Measurements from ENCODE around the gene TAF1B.
"Not testable (repeated sequence)": the region's sequence is repeated elsewhere in the genome, so short reads cannot be mapped to it uniquely, and the experiment has no call there.

TAF1B gene

GRCh38 chr2:9879455-9880194 is 36.4 kb downstream of the TAF1B start:
- no peak for DNase-seq

DNA sequence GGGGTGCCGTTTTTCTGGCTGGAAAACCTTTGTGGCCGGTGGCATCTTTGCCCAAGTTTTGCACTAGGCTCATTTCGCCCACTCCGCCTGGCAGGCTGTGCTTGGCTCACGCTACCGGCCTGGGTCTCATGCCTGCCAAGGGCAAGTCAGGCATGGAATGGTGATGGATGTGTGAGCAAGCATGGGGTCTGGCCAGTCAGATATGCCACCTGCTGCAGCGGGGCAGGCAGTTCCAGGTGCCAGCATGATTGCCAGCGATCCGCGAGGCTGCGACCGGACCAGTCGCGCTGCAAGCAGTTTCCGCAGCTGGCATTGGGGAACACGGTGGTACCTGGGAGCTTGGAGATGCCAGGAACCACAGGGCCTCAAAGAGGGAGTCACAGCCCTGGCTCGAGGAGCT is 40.6 kb downstream of the TAF1B start:
- peak in 11 of 56 donors; percentile 6 to 42 (median 21) for DNase-seq

- DNase-seq: no peak
Observed at GRCh38 chr2:9884436-9884835, 41.2 kb downstream of the TAF1B start.

- DNase-seq: no peak
Observed at GRCh38 chr2:9885036-9885684, 41.9 kb downstream of the TAF1B start.

- no peak for DNase-seq
Observed at GRCh38 chr2:9887513-9887912, 44.2 kb downstream of the TAF1B start.

DNA sequence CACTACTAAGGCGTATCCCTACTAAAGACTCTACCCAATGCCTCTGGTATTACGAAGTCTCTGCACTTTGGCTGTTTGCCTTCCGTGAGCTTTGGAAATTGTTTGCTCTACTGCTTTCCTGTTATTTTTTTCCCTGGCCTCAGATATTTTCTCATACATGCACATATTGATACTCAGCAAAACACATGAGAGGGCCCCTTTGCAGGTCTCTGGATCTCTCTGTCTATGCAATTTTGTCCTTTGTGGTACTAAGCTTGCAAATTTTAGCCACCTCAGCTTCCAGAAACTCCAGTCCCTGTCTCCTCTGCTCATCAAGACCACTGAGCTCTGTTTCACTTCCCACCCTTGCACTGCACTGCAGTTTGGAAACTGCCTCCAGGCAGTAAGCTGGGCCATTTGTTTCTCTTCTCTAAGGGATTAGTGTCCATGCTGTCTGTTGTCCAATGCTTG is 46.6 kb downstream of the TAF1B start:
- no peak for DNase-seq

GRCh38 chr2:9892236-9892635 is 49.0 kb downstream of the TAF1B start:
- DNase-seq: no peak

DNA sequence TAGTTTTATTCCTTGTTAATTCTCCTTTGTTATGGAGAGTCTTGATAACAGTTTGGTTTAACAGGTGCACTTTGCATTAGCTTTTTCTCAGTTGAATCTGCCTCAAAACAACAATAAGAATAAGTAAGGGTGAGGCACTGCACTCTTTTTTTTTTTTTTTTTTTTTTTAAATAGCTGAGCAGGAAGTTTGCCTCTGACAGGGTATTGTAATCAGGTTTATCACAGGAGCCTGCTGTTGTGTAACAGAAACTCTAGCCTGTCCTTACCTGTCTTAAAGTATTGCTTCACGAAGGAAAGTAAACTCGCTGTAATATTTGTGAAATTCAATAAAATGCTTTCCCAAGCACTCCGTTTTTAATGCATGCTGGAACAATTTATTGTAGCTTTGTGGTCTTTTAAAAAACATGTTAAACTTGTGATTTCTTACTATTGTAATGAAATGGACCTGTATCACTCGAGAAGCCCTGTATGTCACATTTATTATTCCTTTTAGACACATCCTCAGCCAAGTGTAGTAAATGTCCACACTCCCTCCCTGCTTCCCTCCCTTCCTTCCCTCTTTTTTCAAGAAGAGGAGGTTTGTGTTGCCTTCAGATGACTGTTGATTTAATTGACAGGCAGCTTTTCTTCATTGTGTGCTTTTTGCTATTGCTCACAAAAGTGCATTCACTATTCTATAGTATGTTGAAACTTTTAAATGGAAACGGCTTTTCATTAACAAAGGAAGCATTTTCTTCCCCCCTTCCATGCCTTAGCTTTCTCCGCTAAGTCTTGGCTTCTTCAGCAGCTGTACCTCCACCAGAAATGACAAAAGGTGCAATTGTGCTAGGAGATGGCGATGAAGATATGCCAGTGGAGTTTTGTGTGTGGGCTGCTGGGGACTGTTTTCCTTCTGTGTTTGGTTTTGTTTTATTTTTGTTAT is 52.7 kb downstream of the TAF1B start:
- DNase-seq: peak in 1 of 56 donors; percentile 4

DNA sequence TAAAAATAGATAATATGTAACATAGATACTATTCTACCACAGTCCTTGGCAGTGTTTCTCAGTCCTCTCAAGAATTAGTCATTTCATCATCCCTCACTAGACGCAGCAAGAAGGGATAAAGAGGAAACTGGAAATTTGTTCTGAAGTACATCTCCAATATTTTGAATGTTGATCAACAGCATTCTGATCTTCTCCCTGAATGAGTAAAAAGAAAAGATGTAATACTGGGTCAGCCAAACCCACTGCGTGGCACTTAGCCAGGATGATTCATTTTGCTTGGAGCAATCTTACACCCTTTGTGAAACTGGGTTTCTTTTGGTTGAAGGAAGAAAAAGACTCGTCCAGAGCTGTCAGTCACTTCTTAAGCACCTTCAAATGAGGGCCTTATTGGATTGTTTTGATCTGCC is 54.1 kb downstream of the TAF1B start:
- peak in 13 of 56 donors; percentile 4 to 56 (median 27) for DNase-seq

GRCh38 chr2:9897846-9898245 is 54.6 kb downstream of the TAF1B start:
- no peak for DNase-seq

- no peak for DNase-seq
Observed at GRCh38 chr2:9905413-9905812, 62.1 kb downstream of the TAF1B start.

DNA sequence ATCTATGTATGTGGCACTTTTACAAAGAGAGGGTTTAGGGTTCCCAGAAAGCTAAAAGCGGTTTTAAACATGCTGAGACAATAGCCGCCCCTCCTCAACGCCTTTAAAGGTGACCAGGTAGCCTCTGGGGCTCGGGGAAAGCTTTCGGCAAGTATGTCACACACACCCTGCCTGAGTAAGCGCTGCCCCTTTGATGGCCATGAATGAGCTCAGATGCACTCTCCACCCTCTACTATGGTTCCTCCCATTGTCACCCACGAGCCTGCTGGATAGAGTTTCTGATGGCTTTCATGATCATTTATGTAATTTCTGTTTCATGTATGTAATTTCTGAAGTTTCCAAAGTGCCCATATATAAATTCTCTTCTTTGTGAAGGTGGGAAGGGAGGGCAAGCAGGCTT is 64.1 kb downstream of the TAF1B start:
- DNase-seq: no peak

DNA sequence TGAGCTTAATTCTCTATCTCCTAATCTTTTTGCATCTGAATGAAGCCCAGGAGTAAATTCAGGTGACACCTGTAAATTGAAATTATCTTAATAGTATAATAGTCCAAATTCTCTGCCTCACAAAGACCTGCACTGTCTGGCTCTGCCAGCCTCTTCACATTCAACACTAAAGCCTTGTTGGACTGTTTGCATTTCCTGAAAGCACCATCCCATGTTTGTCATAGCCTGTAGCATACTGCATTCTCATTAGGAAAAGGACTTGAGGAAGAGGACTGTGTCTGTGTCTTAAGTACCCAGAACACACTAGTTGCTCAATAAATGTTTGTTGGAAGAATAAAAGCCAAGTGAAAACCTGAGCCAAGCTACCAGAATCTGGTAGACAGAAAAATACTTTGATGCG is 65.4 kb downstream of the TAF1B start:
- DNase-seq: no peak

DNA sequence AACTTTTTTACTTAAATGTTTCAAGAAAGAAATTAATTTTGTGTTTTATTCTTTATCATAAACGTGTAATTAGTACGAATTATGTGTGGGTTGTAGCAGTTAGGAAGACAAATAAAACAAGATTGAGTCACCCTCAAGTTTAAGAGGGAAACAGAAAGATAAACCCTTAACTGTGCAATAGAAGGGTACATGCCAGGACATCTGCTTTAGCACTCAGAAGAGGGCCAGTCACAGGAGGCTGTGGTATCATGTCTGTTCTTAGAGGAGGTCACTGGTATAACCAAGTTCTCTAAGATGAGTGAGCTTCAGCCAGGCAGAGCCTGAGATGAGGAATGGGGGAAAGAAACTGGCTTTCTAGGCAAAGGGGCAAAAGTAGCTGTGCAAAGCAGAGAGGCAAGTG is 65.8 kb downstream of the TAF1B start:
- DNase-seq: no peak

DNA sequence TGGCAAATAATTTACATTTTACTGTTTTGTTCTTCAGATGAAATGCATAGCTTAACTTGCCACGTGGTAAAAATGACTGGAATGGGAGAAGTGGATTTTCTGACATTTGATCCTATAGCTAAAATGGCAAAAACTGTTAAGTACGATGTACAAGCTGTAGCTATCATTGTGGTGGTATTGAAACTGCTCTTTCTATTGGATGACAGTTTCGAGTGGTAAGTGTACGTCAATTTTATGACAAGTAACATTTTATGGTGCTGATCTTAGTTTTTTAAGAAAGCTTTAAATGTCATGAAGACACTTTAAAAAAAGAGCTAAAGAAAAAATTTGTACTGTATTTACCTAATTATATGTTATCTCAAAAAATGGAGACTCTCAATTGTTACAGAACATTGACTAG is 67.4 kb downstream of the TAF1B start:
- no peak for DNase-seq

GRCh38 chr2:9912468-9912867 is 69.2 kb downstream of the TAF1B start:
- no peak for DNase-seq

DNA sequence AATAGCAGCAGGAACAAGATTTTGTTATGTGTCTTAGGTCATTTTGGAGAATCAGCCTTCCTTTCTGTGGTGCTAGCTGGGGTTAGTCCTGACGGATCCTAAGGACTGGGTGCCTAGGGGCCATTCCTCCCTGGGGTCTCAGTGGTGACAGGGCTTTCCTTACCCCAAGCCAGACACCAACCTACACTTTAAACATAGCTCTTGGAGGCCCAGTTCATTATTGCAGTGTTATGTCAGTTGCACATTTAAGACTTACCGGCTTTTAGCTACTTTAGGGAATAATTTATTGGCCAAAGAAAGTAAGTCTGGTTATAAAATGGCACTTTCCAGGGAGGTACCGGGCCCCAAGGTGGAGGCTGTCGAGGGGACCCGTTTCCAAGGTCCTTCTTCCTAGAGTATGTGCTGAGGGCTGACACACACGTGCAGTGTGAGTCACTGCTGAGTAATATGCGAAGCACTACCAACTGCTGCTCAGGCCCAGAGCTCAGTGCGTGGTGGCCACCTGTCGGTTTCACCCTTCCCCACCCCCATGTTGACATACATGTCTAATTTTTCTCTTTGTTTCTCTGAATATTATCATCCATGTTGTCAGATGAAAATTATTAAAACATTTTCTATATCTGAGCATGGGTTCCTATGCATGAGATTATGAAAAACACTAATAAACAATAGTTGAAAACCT is 71.3 kb downstream of the TAF1B start:
- peak in 1 of 56 donors; percentile 10 for DNase-seq

DNA sequence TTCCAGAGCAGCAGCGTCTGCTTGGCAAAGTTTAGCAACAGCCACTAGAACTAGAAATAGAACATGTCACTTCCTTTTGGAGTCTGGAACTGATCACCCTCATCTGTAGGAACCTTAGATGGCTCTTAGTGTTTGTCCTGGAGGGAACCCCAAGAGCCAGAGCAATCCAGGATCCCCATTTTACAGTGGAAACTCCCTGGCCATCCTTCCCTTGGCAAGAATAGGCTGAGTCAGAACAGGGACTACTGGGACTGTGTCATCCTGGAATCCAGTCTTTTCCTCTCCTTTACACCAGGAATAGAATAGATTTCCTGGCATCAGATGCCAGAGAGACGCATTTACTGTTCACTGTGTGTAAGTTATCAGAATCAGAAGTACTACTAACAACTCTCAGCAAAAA is 75.0 kb downstream of the TAF1B start:
- no peak for DNase-seq

- no peak for DNase-seq
Observed at GRCh38 chr2:9919512-9919911, 76.2 kb downstream of the TAF1B start.

DNA sequence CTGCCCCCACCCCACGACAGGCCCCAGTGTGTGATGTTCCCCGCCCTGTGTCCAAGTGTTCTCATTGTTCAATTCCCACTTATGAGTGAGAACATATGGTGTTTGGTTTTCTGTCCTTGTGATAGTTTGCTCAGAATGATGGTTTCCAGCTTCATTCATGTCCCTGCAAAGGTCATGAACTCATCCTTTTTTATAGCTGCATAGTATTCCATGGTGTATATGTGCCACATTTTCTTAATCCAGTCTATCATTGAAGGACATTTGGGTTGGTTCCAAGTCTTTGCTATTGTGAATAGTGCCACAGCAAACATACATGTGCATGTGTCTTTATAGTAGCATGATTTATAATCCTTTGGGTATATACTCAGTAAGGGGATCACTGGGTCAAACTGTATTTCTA is 83.7 kb downstream of the TAF1B start:
- DNase-seq: not testable (repeated sequence)

DNA sequence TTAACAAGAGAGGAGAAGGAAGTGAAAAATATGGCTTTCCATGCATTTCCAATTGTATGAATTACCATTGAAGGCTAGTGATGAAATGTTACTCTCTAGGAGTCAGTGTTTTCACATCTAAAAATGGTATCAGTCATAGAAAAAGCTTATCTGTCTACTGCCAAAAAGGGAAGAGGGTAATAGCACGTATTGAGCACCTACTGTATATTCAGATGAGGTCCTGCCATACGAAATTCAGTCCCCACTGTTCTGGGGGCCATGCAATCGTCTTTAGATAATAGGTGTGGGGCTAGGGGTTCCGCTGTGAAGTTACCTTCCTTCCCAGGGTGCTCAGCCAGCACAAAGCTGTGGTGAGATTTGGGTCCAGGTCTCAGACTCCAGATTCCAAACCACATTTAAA is 94.0 kb downstream of the TAF1B start:
- no peak for DNase-seq
